B cell (primary cell): ENCODE results near the gene MCOLN1. TPM values are rescaled to one million over a fixed set of nuclear protein-coding genes. Genes with fewer than 3 reads are reported as not detected.

Source experiments
- ATAC-seq: fragments of 200-7000 bp; cut with Tn5 transposase; one replicate; pipeline ENCODE4 v1.10.0; 2021; ENCODE audit warnings: low read depth, mild to moderate bottlenecking, moderate number of reproducible peaks, moderate library complexity
- CTCF ChIA-PET: fragments of 350-600 bp; sonication (Branson Sonifier 250); formaldehyde crosslinking; loops from one replicate; lab custom pipeline; 2021; ENCODE audit warnings: antibody characterized with exemption, inconsistent platforms; lab: Charles Lee
- POLR2A ChIA-PET: fragments of 350-600 bp; sonication (Branson Sonifier 250); formaldehyde crosslinking; loops from one replicate; lab custom pipeline; 2021; ENCODE audit warnings: antibody characterized with exemption; lab: Charles Lee
- DNase-seq: peaks from one replicate; pipeline ENCODE4 v3.0.0; 2013
- H2AFZ ChIP-seq: 2 replicates; pipeline ENCODE4 v1.6.1; 2012; ENCODE audit warnings: mild to moderate bottlenecking, low read depth, low read length; ENCODE audit not compliant: insufficient read depth, poor library complexity, severe bottlenecking
- H3K27ac ChIP-seq, 2 donors: 1 replicate in 1 of 2; 2 replicates in 1 of 2; pipeline ENCODE4 v1.5.1; 2012 to 2013; ENCODE audit warnings: low read length in 2 of 2, mild to moderate bottlenecking in 2 of 2, moderate library complexity in 1 of 2
- H3K27me3 ChIP-seq, 4 experiments: fragments of 200-600 bp in 1 of 4; sonication (generic) in 1 of 4; replicated peaks in 1 of 4; 1 replicate in 2 of 4; 2 replicates in 2 of 4; pipeline versions ENCODE4 v1.6.1 to v1.7.0; 2013 to 2016; ENCODE audit warnings: low read length in 3 of 4, mild to moderate bottlenecking in 2 of 4, mixed read lengths in 1 of 4, moderate library complexity in 1 of 4; ENCODE audit not compliant: insufficient read depth in 4 of 4, control insufficient read depth in 3 of 4; ENCODE audit errors: control extremely low read depth in 1 of 4
- H3K36me3 ChIP-seq, 2 experiments: replicated peaks in 1 of 2; 1 replicate in 1 of 2; 2 replicates in 1 of 2; pipeline versions ENCODE4 v1.6.1 to v1.7.1; 2013; ENCODE audit warnings: low read length in 1 of 2; ENCODE audit not compliant: insufficient read depth in 2 of 2, control insufficient read depth in 1 of 2; ENCODE audit errors: control extremely low read depth in 1 of 2, extremely low read depth in 1 of 2
- H3K4me1 ChIP-seq, 2 donors: fragments of 200-600 bp in 1 of 2; sonication (generic) in 1 of 2; 1 replicate in 1 of 2; 2 replicates in 1 of 2; pipeline versions ENCODE4 v1.5.1 to v1.6.1; 2013 to 2017; ENCODE audit warnings: low read length in 2 of 2; ENCODE audit not compliant: control insufficient read depth in 2 of 2, insufficient read depth in 2 of 2
- H3K4me2 ChIP-seq: replicated peaks from 2 replicates; pipeline ENCODE3; 2012; ENCODE audit warnings: mild to moderate bottlenecking, low read depth, low read length; ENCODE audit not compliant: poor library complexity, severe bottlenecking
- H3K4me3 ChIP-seq, 5 experiments: fragments of 200-600 bp in 1 of 5; sonication (generic) in 1 of 5; 1 replicate in 3 of 5; 2 replicates in 2 of 5; pipeline versions ENCODE4 v1.5.1 to v1.7.0; 2011 to 2016; ENCODE audit warnings: low read length in 4 of 5, mild to moderate bottlenecking in 4 of 5, low read depth in 2 of 5, control low read depth in 1 of 5, moderate library complexity in 1 of 5; ENCODE audit not compliant: insufficient read depth in 1 of 5; ENCODE audit errors: control extremely low read depth in 1 of 5, extremely low read depth in 1 of 5
- H3K79me2 ChIP-seq: fragments of 200-600 bp; sonication (generic); one replicate; pipeline ENCODE4 v1.6.0; 2016; ENCODE audit warnings: low read length; ENCODE audit not compliant: control insufficient read depth, insufficient read depth
- H3K9ac ChIP-seq: fragments of 200-600 bp; sonication (generic); 2 replicates; pipeline ENCODE4 v1.6.1; 2017; ENCODE audit warnings: mild to moderate bottlenecking, low read length, moderate library complexity
- H3K9me3 ChIP-seq, 3 donors: one replicate each; pipeline versions ENCODE4 v1.6.1 to v1.7.1; 2013; ENCODE audit warnings: low read length in 2 of 3; ENCODE audit not compliant: control insufficient read depth in 2 of 3, insufficient read depth in 1 of 3; ENCODE audit errors: control extremely low read depth in 1 of 3
- H4K20me1 ChIP-seq: 2 replicates; pipeline ENCODE4 v1.6.0; 2012; ENCODE audit warnings: mild to moderate bottlenecking, low read length; ENCODE audit not compliant: insufficient read depth, control insufficient read depth, poor library complexity, severe bottlenecking
- H3K27ac Mint-ChIP-seq: one replicate; pipeline ENCODE4 v1.8.0; 2021; ENCODE audit warnings: mixed read lengths
- H3K27me3 Mint-ChIP-seq: one replicate; pipeline ENCODE4 v1.8.0; 2021; ENCODE audit warnings: mixed read lengths
- H3K4me1 Mint-ChIP-seq: one replicate; pipeline ENCODE4 v1.8.0; 2021; ENCODE audit warnings: mixed read lengths
- H3K4me3 Mint-ChIP-seq: one replicate; pipeline ENCODE4 v1.8.0; 2021; ENCODE audit warnings: mixed read lengths
- H3K9me3 Mint-ChIP-seq: one replicate; pipeline ENCODE4 v1.8.0; 2022; ENCODE audit warnings: mixed read lengths; ENCODE audit not compliant: insufficient read depth
- EZH2 ChIP-seq: IDR thresholded peaks from 2 replicates; pipeline ENCODE4 v1.6.1; 2012; ENCODE audit warnings: borderline replicate concordance, low read depth, mild to moderate bottlenecking, moderate library complexity, low read length; ENCODE audit not compliant: insufficient read depth, poor library complexity, severe bottlenecking
- WGBS: methylation state at CpG from one replicate; pipeline ENCODE4 v1.1.5; 2013; ENCODE audit warnings: missing lambda C conversion rate; ENCODE audit not compliant: insufficient coverage; 5-methylcytosine and 5-hydroxymethylcytosine counted together
- intact Hi-C: fragments of 100-400 bp; cut with micrococcal nuclease; formaldehyde crosslinking; loops from one replicate; pipeline ENCODE4 v1.10.0; 2022
- polyA plus RNA-seq: library from polyadenylated mRNA; depleted of rRNA; stranded (reverse); fragments of >200 nt; gene quantifications from 2 replicates; pipeline ENCODE4 v1.2.3, GENCODE V29; 2012
- total RNA-seq, 2 donors: library from RNA; stranded (reverse); fragments of 120-200 nt in 1 of 2; gene quantifications; 1 replicate in 1 of 2; 2 replicates in 1 of 2; pipeline versions ENCODE4 v1.2.3 to v1.2.4, GENCODE V29; 2013 to 2022
- TF ChIP-seq, protein P1 (sequence below): fragments of 200-600 bp; IDR thresholded peaks from one replicate; pipeline ENCODE4 v1.8.0; 2022; ENCODE audit warnings: antibody characterized with exemption, mild to moderate bottlenecking

Gene MCOLN1
- total and polyA plus RNA-seq, 2 donors (not counting 1 experiment from before 2014, with no cell fraction given): 12.5 to 19.0 TPM

GRCh38 chr19:7500811-7501450, 21.5 kb upstream of the MCOLN1 start:
- H3K36me3 ChIP-seq: no peaks in the 10 kb centered on the region
- H3K4me3 Mint-ChIP-seq: no peak overlapping the region
- no peak overlapping the region for H3K9ac ChIP-seq
- H3K9me3 Mint-ChIP-seq: no peaks in the 10 kb centered on the region
- TF ChIP-seq EZH2: no peak
- TF ChIP-seq, protein P1, sequence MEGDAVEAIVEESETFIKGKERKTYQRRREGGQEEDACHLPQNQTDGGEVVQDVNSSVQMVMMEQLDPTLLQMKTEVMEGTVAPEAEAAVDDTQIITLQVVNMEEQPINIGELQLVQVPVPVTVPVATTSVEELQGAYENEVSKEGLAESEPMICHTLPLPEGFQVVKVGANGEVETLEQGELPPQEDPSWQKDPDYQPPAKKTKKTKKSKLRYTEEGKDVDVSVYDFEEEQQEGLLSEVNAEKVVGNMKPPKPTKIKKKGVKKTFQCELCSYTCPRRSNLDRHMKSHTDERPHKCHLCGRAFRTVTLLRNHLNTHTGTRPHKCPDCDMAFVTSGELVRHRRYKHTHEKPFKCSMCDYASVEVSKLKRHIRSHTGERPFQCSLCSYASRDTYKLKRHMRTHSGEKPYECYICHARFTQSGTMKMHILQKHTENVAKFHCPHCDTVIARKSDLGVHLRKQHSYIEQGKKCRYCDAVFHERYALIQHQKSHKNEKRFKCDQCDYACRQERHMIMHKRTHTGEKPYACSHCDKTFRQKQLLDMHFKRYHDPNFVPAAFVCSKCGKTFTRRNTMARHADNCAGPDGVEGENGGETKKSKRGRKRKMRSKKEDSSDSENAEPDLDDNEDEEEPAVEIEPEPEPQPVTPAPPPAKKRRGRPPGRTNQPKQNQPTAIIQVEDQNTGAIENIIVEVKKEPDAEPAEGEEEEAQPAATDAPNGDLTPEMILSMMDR: no peak
- peaks cover 42% of the 10 kb centered on the region for H3K27me3 Mint-ChIP-seq
- WGBS: 4% methylated on average over 93 of the region's 93 CpGs
- H2AFZ ChIP-seq: no peak overlapping the region
- ATAC-seq (no peak), DNase-seq (no peak)
- POLR2A ChIA-PET: interaction anchor here (0.6 kb wide), 2 partner anchors 12 to 21 kb away, joined by 3 to 7 read pairs; no protein-coding TSS in a partner anchor
- H3K4me2 ChIP-seq: peak overlapping the region; percentile 63
- peaks cover 0 to 9% (median 0%) of the 10 kb centered on the region in 3 donors for H3K9me3 ChIP-seq
- CTCF ChIA-PET: no interaction called here
- H4K20me1 ChIP-seq: no peaks in the 10 kb centered on the region
- no peak overlapping the region for H3K27ac Mint-ChIP-seq
- no peaks in the 10 kb centered on the region for H3K79me2 ChIP-seq
- H3K27me3 ChIP-seq: peaks cover 0 to 58% (median 25%) of the 10 kb centered on the region in 4 experiments
- H3K27ac ChIP-seq: no peak overlapping the region
- intact Hi-C loops: no loop called here
- H3K4me3 ChIP-seq: peak overlapping the region in 3 of 5 experiments; percentile 15 to 21 (median 19)
- H3K4me1 Mint-ChIP-seq: peaks cover 8% of the 10 kb centered on the region
- peaks cover 16 to 17% of the 10 kb centered on the region in 2 donors for H3K4me1 ChIP-seq

- H3K4me3 ChIP-seq: no peak overlapping the region
- TF ChIP-seq EZH2: no peak
- TF ChIP-seq, protein P1: no peak
- 67% methylated on average over 1 of the region's 2 CpGs for WGBS
- intact Hi-C loops: no loop called here
- POLR2A ChIA-PET: no interaction called here
- peaks cover 0 to 68% (median 26%) of the 10 kb centered on the region in 4 experiments for H3K27me3 ChIP-seq
- no peaks in the 10 kb centered on the region for H4K20me1 ChIP-seq
- Mint-ChIP-seq H3K9me3 (no peaks in the 10 kb centered on the region), H3K4me1 (peaks cover 12% of the 10 kb centered on the region), H3K27me3 (peaks cover 35% of the 10 kb centered on the region), H3K27ac (no peak overlapping the region), H3K4me3 (no peak overlapping the region)
- no peak for ATAC-seq
- H3K36me3 ChIP-seq: no peaks in the 10 kb centered on the region
- H3K79me2 ChIP-seq: no peaks in the 10 kb centered on the region
- H3K4me1 ChIP-seq: peaks cover 20 to 21% of the 10 kb centered on the region in 2 donors
- CTCF ChIA-PET: no interaction called here
- H3K9ac ChIP-seq: no peak overlapping the region
- peaks cover 0 to 18% (median 0%) of the 10 kb centered on the region in 3 donors for H3K9me3 ChIP-seq
- no peak overlapping the region for H3K27ac ChIP-seq
- H2AFZ ChIP-seq: no peak overlapping the region
- DNase-seq: no peak
- H3K4me2 ChIP-seq: no peak overlapping the region
These were observed 19.9 kb upstream of the MCOLN1 start for GRCh38 chr19:7502552-7502951.
